Sigmoid colon (tissue), 7 donors: ENCODE measurements around the gene PPP1R7. TPM values are rescaled to one million over a fixed set of nuclear protein-coding genes. Genes with fewer than 3 reads are reported as not detected.

Source experiments
- DNase-seq: peaks from one replicate; pipeline ENCODE4 v3.0.0-alpha.2; 2019
- H3K27ac ChIP-seq, 4 donors: fragments of 200-600 bp; sonication (generic); one replicate each; pipeline ENCODE4 v1.5.1; 2016 to 2019; ENCODE audit warnings: mild to moderate bottlenecking in 1 of 4
- H3K27me3 ChIP-seq, 3 donors: fragments of 200-600 bp; sonication (generic); one replicate each; pipeline ENCODE4 v1.5.1; 2019; ENCODE audit warnings: mild to moderate bottlenecking in 1 of 3
- H3K36me3 ChIP-seq, 4 donors: fragments of 200-600 bp; sonication (generic); one replicate each; pipeline ENCODE4 v1.5.1; 2016 to 2019
- H3K4me1 ChIP-seq, 4 donors: fragments of 200-600 bp; sonication (generic); one replicate each; pipeline ENCODE4 v1.5.1; 2017 to 2019
- H3K4me3 ChIP-seq, 4 donors: fragments of 200-600 bp; sonication (generic); one replicate each; pipeline ENCODE4 v1.5.1; 2017 to 2019; ENCODE audit warnings: mild to moderate bottlenecking in 2 of 4, moderate library complexity in 1 of 4
- H3K9me3 ChIP-seq, 4 donors: fragments of 200-600 bp in 3 of 4; sonication (generic) in 3 of 4; one replicate each; pipeline versions ENCODE4 v1.5.1 to v1.6.1; 2013 to 2019
- CTCF ChIP-seq, 4 experiments: fragments of 450-650 bp in 3 of 4; fragments of 200-600 bp in 1 of 4; IDR thresholded peaks; one replicate each; pipeline ENCODE4 v1.5.1; 2016 to 2019; ENCODE audit warnings: antibody characterized with exemption in 4 of 4, mild to moderate bottlenecking in 3 of 4, moderate library complexity in 2 of 4
- EP300 ChIP-seq, 4 donors: sonication (generic); formaldehyde crosslinking; IDR thresholded peaks; one replicate each; pipeline ENCODE4 v1.6.1; 2017; ENCODE audit warnings: antibody characterized with exemption in 4 of 4
- POLR2A ChIP-seq, 2 donors: fragments of 450-650 bp; IDR thresholded peaks; one replicate each; pipeline ENCODE4 v1.6.1; 2016; ENCODE audit warnings: antibody characterized with exemption in 2 of 2, mild to moderate bottlenecking in 2 of 2, moderate library complexity in 2 of 2
- POLR2AphosphoS5 ChIP-seq, 4 donors: sonication (generic); formaldehyde crosslinking; IDR thresholded peaks; one replicate each; pipeline ENCODE4 v1.6.1; 2017; ENCODE audit warnings: antibody characterized with exemption in 4 of 4
- WGBS, 2 donors: extraction: QIAGEN DNeasy Blood & Tissue Kit; methylation state at CpG; one replicate each; pipeline ENCODE4 v1.1.7; 2013; 5-methylcytosine and 5-hydroxymethylcytosine counted together
- intact Hi-C: fragments of 100-400 bp; cut with DNase I; formaldehyde crosslinking; loops from one replicate; pipeline ENCODE4 v1.15.1; 2023
- polyA plus RNA-seq, 3 donors: library from polyadenylated mRNA; stranded (reverse); fragments of 200-250 nt; gene quantifications; one replicate each; pipeline ENCODE4 v1.2.3, GENCODE V29; 2013
- total RNA-seq, 4 donors: library from RNA; depleted of rRNA; stranded (reverse); fragments of >200 nt; gene quantifications; one replicate each; pipeline ENCODE4 v1.1.0, GENCODE V29; 2016
- donor health status: healthy with polysubstance abuse.
- donor health status: Bipolar disorder and iron deficiency.
- donor health status: healthy.

The PPP1R7 gene
- total and polyA plus RNA-seq, 7 donors, result 41.3 to 89.7 (median 63.5) TPM

- H3K27ac ChIP-seq, result no peak overlapping the region
- intact Hi-C loops, result no loop called here
- H3K4me3 ChIP-seq, result no peak overlapping the region
- no peaks in the 10 kb centered on the region for H3K9me3 ChIP-seq
- no peaks in the 10 kb centered on the region for H3K4me1 ChIP-seq
- H3K27me3 ChIP-seq, result no peaks in the 10 kb centered on the region
- TF ChIP-seq EP300 (IDR thresholded peaks at IDR 0.05), result no peak
- TF ChIP-seq POLR2A (IDR thresholded peaks at IDR 0.05), result no peak
- no peak for TF ChIP-seq POLR2AphosphoS5 (IDR thresholded peaks at IDR 0.05)
- TF ChIP-seq CTCF (IDR thresholded peaks at IDR 0.05), result no peak
- peak; percentile 48 for DNase-seq
- no peaks in the 10 kb centered on the region for H3K36me3 ChIP-seq
- 94 to 97% methylated on average over 14 of the region's 14 CpGs for WGBS, 2 donors
Measured at GRCh38 chr2:241141214-241141770, 9.0 kb upstream of the PPP1R7 start.

- Histone ChIP-seq H3K36me3 (no peaks in the 10 kb centered on the region), H3K4me1 (no peaks in the 10 kb centered on the region), H3K9me3 (no peaks in the 10 kb centered on the region), H3K27ac (no peak overlapping the region), H3K4me3 (no peak overlapping the region), H3K27me3 (no peaks in the 10 kb centered on the region)
- intact Hi-C loops, result no loop called here
- TF ChIP-seq CTCF (IDR thresholded peaks at IDR 0.05) (no peak), POLR2A (IDR thresholded peaks at IDR 0.05) (no peak), POLR2AphosphoS5 (IDR thresholded peaks at IDR 0.05) (no peak), EP300 (IDR thresholded peaks at IDR 0.05) (no peak)
- peak; percentile 37 for DNase-seq
- 96 to 98% methylated on average over 6 of the region's 6 CpGs for WGBS, 2 donors
Measured at GRCh38 chr2:241142063-241142462, 8.2 kb upstream of the PPP1R7 start.

GRCh38 chr2:241142593-241142992, 7.7 kb upstream of the PPP1R7 start:
- 87 to 90% methylated on average over 9 of the region's 9 CpGs for WGBS, 2 donors
- no peak for TF ChIP-seq CTCF (IDR thresholded peaks at IDR 0.05)
- Histone ChIP-seq H3K4me3 (no peak overlapping the region), H3K36me3 (no peaks in the 10 kb centered on the region), H3K27me3 (no peaks in the 10 kb centered on the region), H3K9me3 (no peaks in the 10 kb centered on the region), H3K4me1 (no peaks in the 10 kb centered on the region), H3K27ac (no peak overlapping the region)
- intact Hi-C loops, result no loop called here
- peak; percentile 26 for DNase-seq

GRCh38 chr2:241146286-241146685, 4.0 kb upstream of the PPP1R7 start:
- Histone ChIP-seq H3K4me1 (peaks cover 0 to 21% (median 14%) of the 10 kb centered on the region in 4 donors), H3K36me3 (no peaks in the 10 kb centered on the region), H3K9me3 (no peaks in the 10 kb centered on the region), H3K27me3 (no peaks in the 10 kb centered on the region), H3K4me3 (no peak overlapping the region), H3K27ac (no peak overlapping the region)
- TF ChIP-seq EP300 (IDR thresholded peaks at IDR 0.05) (no peak), POLR2A (IDR thresholded peaks at IDR 0.05) (no peak), POLR2AphosphoS5 (IDR thresholded peaks at IDR 0.05) (no peak), CTCF (IDR thresholded peaks at IDR 0.05) (no peak)
- no peak for DNase-seq
- WGBS, 2 donors, result 78 to 79% methylated on average over 4 of the region's 4 CpGs
- intact Hi-C loops, result no loop called here

- DNase-seq, result no peak
- WGBS, 2 donors, result 95 to 96% methylated on average over 3 of the region's 3 CpGs
- no peak overlapping the region for H3K27ac ChIP-seq
- TF ChIP-seq POLR2AphosphoS5 (IDR thresholded peaks at IDR 0.05) (no peak), CTCF (IDR thresholded peaks at IDR 0.05) (no peak), POLR2A (IDR thresholded peaks at IDR 0.05) (no peak), EP300 (IDR thresholded peaks at IDR 0.05) (no peak)
- no peak overlapping the region for H3K4me3 ChIP-seq
- H3K27me3 ChIP-seq, result no peaks in the 10 kb centered on the region
- intact Hi-C loops, result no loop called here
- peaks cover 0 to 30% (median 15%) of the 10 kb centered on the region in 4 donors for H3K4me1 ChIP-seq
- H3K36me3 ChIP-seq, result no peaks in the 10 kb centered on the region
- H3K9me3 ChIP-seq, result no peaks in the 10 kb centered on the region
Measured at GRCh38 chr2:241147336-241147735, 2.9 kb upstream of the PPP1R7 start.
